Measurements from ENCODE around the gene RIPK4. TPM values are rescaled to one million over a fixed set of nuclear protein-coding genes. Genes with fewer than 3 reads are reported as not detected.

RIPK4 gene
- total RNA-seq, 1 experiment from 2014 or later, result 20.1 TPM

DNA sequence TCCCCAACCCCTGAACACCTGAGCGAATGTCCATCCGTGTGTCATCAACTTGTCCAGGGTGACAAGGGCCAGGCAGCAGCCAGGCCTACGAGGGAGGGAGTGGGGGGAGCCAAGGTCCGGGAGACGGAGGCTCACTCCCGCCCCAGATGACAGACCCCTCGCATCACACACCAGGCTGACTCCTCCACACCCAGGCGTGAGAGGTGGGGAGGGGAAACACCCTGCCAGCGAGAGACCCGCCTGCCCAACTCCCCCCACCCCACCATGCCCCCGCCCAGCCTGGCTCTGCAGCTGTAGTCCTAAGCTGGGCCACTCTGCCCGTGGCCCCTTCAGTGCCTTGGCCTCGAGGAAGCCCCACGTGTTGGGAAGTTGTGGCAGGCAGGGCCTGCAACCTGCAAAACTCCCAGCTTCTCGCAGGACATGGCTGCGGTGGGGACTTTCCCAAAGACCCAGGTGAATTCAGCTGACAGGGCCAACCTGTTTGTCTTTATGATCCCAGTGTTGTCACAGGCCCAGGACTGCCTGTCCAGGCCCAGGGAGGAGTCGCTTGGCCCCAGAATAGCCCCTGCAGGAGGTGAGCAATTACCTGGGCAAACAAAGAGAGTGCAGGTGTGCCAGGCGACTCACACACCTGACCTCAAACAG, 62.9 kb downstream of the RIPK4 start (continued):
- TF ChIP-seq, protein P1, sequence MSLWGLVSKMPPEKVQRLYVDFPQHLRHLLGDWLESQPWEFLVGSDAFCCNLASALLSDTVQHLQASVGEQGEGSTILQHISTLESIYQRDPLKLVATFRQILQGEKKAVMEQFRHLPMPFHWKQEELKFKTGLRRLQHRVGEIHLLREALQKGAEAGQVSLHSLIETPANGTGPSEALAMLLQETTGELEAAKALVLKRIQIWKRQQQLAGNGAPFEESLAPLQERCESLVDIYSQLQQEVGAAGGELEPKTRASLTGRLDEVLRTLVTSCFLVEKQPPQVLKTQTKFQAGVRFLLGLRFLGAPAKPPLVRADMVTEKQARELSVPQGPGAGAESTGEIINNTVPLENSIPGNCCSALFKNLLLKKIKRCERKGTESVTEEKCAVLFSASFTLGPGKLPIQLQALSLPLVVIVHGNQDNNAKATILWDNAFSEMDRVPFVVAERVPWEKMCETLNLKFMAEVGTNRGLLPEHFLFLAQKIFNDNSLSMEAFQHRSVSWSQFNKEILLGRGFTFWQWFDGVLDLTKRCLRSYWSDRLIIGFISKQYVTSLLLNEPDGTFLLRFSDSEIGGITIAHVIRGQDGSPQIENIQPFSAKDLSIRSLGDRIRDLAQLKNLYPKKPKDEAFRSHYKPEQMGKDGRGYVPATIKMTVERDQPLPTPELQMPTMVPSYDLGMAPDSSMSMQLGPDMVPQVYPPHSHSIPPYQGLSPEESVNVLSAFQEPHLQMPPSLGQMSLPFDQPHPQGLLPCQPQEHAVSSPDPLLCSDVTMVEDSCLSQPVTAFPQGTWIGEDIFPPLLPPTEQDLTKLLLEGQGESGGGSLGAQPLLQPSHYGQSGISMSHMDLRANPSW (CRISPR knock-in tag; conservative IDR thresholded peaks at IDR 0.05; ENCODE audit: low read depth), result no peak
- TF ChIP-seq, protein P2, sequence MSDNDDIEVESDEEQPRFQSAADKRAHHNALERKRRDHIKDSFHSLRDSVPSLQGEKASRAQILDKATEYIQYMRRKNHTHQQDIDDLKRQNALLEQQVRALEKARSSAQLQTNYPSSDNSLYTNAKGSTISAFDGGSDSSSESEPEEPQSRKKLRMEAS (CRISPR knock-in tag; IDR thresholded peaks at IDR 0.05), result no peak
- TF ChIP-seq, protein P3, sequence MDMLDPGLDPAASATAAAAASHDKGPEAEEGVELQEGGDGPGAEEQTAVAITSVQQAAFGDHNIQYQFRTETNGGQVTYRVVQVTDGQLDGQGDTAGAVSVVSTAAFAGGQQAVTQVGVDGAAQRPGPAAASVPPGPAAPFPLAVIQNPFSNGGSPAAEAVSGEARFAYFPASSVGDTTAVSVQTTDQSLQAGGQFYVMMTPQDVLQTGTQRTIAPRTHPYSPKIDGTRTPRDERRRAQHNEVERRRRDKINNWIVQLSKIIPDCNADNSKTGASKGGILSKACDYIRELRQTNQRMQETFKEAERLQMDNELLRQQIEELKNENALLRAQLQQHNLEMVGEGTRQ (CRISPR knock-in tag; IDR thresholded peaks at IDR 0.05), result no peak
- no peak for TF ChIP-seq TCF7 (CRISPR knock-in tag; IDR thresholded peaks at IDR 0.05; ENCODE audit: low read depth)
- no peak for TF ChIP-seq NFATC4 (CRISPR knock-in tag; IDR thresholded peaks at IDR 0.05)
- TF ChIP-seq ZNF512 (CRISPR knock-in tag; IDR thresholded peaks at IDR 0.05; ENCODE audit: borderline replicate concordance), result no peak

- peaks cover 13% of the 10 kb centered on the region for H3K4me1 Mint-ChIP-seq
- DNase-seq (ENCODE audit: low spot score), result no peak
- H3K4me3 Mint-ChIP-seq, result no peak overlapping the region
- H3K27me3 Mint-ChIP-seq (ENCODE audit: low read depth), result no peaks in the 10 kb centered on the region; the same call in 1 of the 2 replicates
- POLR2A ChIA-PET, result no interaction called here
- no peaks in the 10 kb centered on the region for H3K9me3 Mint-ChIP-seq
- no peaks in the 10 kb centered on the region for H3K36me3 Mint-ChIP-seq
- H3K27ac Mint-ChIP-seq, result no peak overlapping the region
- TF ChIP-seq NR1H2 (CRISPR knock-in tag; IDR thresholded peaks at IDR 0.05) (no peak), ZNF396 (CRISPR knock-in tag; IDR thresholded peaks at IDR 0.05; ENCODE audit: borderline replicate concordance) (no peak), NFE2L1 (CRISPR knock-in tag; IDR thresholded peaks at IDR 0.05) (0 out of 2 replicates have a peak, but pooled peaks have one; percentile 34), AR (CRISPR knock-in tag; IDR thresholded peaks at IDR 0.05) (no peak), GABPB1 (CRISPR knock-in tag; IDR thresholded peaks at IDR 0.05) (no peak), SMAD4 (CRISPR knock-in tag; IDR thresholded peaks at IDR 0.05) (no peak), ZNF263 (CRISPR knock-in tag; IDR thresholded peaks at IDR 0.05; ENCODE audit: low read depth) (no peak)
- TF ChIP-seq, protein P2 (CRISPR knock-in tag; IDR thresholded peaks at IDR 0.05), result no peak
- TF ChIP-seq, protein P4, sequence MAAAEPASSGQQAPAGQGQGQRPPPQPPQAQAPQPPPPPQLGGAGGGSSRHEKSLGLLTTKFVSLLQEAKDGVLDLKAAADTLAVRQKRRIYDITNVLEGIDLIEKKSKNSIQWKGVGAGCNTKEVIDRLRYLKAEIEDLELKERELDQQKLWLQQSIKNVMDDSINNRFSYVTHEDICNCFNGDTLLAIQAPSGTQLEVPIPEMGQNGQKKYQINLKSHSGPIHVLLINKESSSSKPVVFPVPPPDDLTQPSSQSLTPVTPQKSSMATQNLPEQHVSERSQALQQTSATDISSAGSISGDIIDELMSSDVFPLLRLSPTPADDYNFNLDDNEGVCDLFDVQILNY (CRISPR knock-in tag; IDR thresholded peaks at IDR 0.05), result no peak
- CTCF ChIA-PET, result no interaction called here
- no peak for ATAC-seq
Measured at GRCh38 chr21:41701749-41702148, 65.1 kb downstream of the RIPK4 start.
